Measurements from ENCODE around the gene NFATC3. TPM values are rescaled to one million over a fixed set of nuclear protein-coding genes. Genes with fewer than 3 reads are reported as not detected.

Gene NFATC3
- total and polyA plus RNA-seq, 11 donors = 5.9 to 35.1 (median 24.2) TPM

GRCh38 chr16:68041783-68042182, 43.4 kb upstream of the NFATC3 start:
- 85 to 93% (median 90%) methylated on average over 2 of the region's 2 CpGs for WGBS, 4 donors
- ATAC-seq = peak in 1 of 4 donors; percentile 54
- TF ChIP-seq CTCF (IDR thresholded peaks at IDR 0.05) = no peak
- no peak for TF ChIP-seq POLR2A (IDR thresholded peaks at IDR 0.05)

GRCh38 chr16:68046106-68046505, 39.1 kb upstream of the NFATC3 start:
- Histone ChIP-seq H3K27me3 (no peaks in the 10 kb centered on the region), H3K36me3 (peaks cover 0 to 50% (median 13%) of the 10 kb centered on the region in 9 donors), H3K27ac (no peak overlapping the region), H3K4me1 (peaks cover 0 to 15% (median 0%) of the 10 kb centered on the region in 12 donors), H3K4me3 (no peak overlapping the region), H3K9me3 (no peaks in the 10 kb centered on the region)
- no peak for DNase-seq
- 91 to 93% (median 92%) methylated on average over 7 of the region's 7 CpGs for WGBS, 4 donors
- no peak for ATAC-seq
- intact Hi-C loops (cut with DNase I) = loop anchor here in 6 of 10 donors (10.0 kb wide), 5 partner anchors 51 to 521 kb away; partner anchors contain the start of genes DPEP2 (in 2 of the 6), NRN1L (in 1 of the 6) and RIPOR1 (in 1 of the 6)
- TF ChIP-seq CTCF (IDR thresholded peaks at IDR 0.05) (no peak), POLR2A (IDR thresholded peaks at IDR 0.05) (no peak)

More at GRCh38 chr16:68041783-68042182, 43.4 kb upstream of the NFATC3 start:
- Histone ChIP-seq H3K27me3 (no peaks in the 10 kb centered on the region), H3K9me3 (no peaks in the 10 kb centered on the region), H3K4me1 (peaks cover 0 to 42% (median 0%) of the 10 kb centered on the region in 12 donors), H3K27ac (peak overlapping the region in 1 of 12 donors; percentile 72), H3K4me3 (no peak overlapping the region), H3K36me3 (peaks cover 0 to 39% (median 3%) of the 10 kb centered on the region in 9 donors)
- intact Hi-C loops (cut with DNase I) = loop anchor here (2.0 to 10.0 kb wide), 13 partner anchors 47 to 517 kb away; partner anchors contain the start of genes NRN1L (in 7 of the 10), DPEP2 (in 2 of the 10), PSMB10 (in 2 of the 10) and LCAT (in 1 of the 10)
- no peak for DNase-seq

- peak overlapping the region in 6 of 12 donors; percentile 1 to 48 (median 24) for H3K27ac ChIP-seq
- no peaks in the 10 kb centered on the region for H3K27me3 ChIP-seq
- WGBS, 4 donors = 59 to 79% (median 70%) methylated on average over 2 of the region's 2 CpGs
- peaks cover 0 to 2% (median 0%) of the 10 kb centered on the region in 12 donors for H3K4me1 ChIP-seq
- TF ChIP-seq CTCF (IDR thresholded peaks at IDR 0.05) = no peak
- no peak for TF ChIP-seq POLR2A (IDR thresholded peaks at IDR 0.05)
- intact Hi-C loops (cut with DNase I) = loop anchor here in 6 of 10 donors (10.0 kb wide), 5 partner anchors 53 to 523 kb away; partner anchors contain the start of genes DPEP2 (in 2 of the 6), NRN1L (in 1 of the 6) and RIPOR1 (in 1 of the 6)
- ATAC-seq (peak in 1 of 4 donors; percentile 30), DNase-seq (no peak)
- H3K4me3 ChIP-seq = no peak overlapping the region
- peaks cover 0 to 52% (median 26%) of the 10 kb centered on the region in 9 donors for H3K36me3 ChIP-seq
- no peaks in the 10 kb centered on the region for H3K9me3 ChIP-seq
These were observed 37.2 kb upstream of the NFATC3 start for GRCh38 chr16:68047987-68048386.

GRCh38 chr16:68049449-68049848, 35.7 kb upstream of the NFATC3 start:
- intact Hi-C loops (cut with DNase I) = loop anchor here in 6 of 10 donors (10.0 kb wide), 5 partner anchors 55 to 525 kb away; partner anchors contain the start of genes DPEP2 (in 2 of the 6), NRN1L (in 1 of the 6) and RIPOR1 (in 1 of the 6)
- ATAC-seq = no peak
- DNase-seq = no peak
- no peak overlapping the region for H3K4me3 ChIP-seq
- H3K36me3 ChIP-seq = peaks cover 0 to 60% (median 39%) of the 10 kb centered on the region in 9 donors
- TF ChIP-seq CTCF (IDR thresholded peaks at IDR 0.05) = no peak
- no peak for TF ChIP-seq POLR2A (IDR thresholded peaks at IDR 0.05)
- H3K27me3 ChIP-seq = no peaks in the 10 kb centered on the region
- 94 to 100% (median 96%) methylated on average over 2 of the region's 2 CpGs for WGBS, 4 donors
- no peak overlapping the region for H3K27ac ChIP-seq
- H3K9me3 ChIP-seq = no peaks in the 10 kb centered on the region
- H3K4me1 ChIP-seq = peaks cover 0 to 2% (median 0%) of the 10 kb centered on the region in 12 donors

Measured in heart left ventricle (tissue), 16 donors.